ENCODE measurements around the gene DCAF5.
A peak's percentile ranks its signal among the peaks of the same experiment; 100 is the strongest.

Gene DCAF5

GRCh38 chr14:69114763-69115162 lies 38.2 kb downstream of the DCAF5 start:
- no peak overlapping the region for H3K4me3 ChIP-seq (ENCODE audit: low read depth, low read length)
- no peak for TF ChIP-seq CTCF (IDR thresholded peaks at IDR 0.05; ENCODE audit: control insufficient read depth, extremely low read depth, insufficient read depth)
- no peak for DNase-seq (ENCODE audit: low read depth)

- no peak for DNase-seq (ENCODE audit: low read depth)
- H3K4me3 ChIP-seq (ENCODE audit: low read depth, low read length), result no peak overlapping the region
- no peak for TF ChIP-seq CTCF (IDR thresholded peaks at IDR 0.05; ENCODE audit: control insufficient read depth, extremely low read depth, insufficient read depth)
These were observed 44.6 kb downstream of the DCAF5 start for GRCh38 chr14:69108358-69108757.

- H3K4me3 ChIP-seq (ENCODE audit: low read depth, low read length), result no peak overlapping the region
- TF ChIP-seq CTCF (IDR thresholded peaks at IDR 0.05; ENCODE audit: control insufficient read depth, extremely low read depth, insufficient read depth), result peak; percentile 67
- DNase-seq (ENCODE audit: low read depth), result peak; percentile 43
These were observed 45.4 kb downstream of the DCAF5 start for GRCh38 chr14:69107407-69108003.

GRCh38 chr14:69106451-69106850 lies 46.5 kb downstream of the DCAF5 start:
- H3K4me3 ChIP-seq (ENCODE audit: low read depth, low read length), result no peak overlapping the region
- no peak for DNase-seq (ENCODE audit: low read depth)
- TF ChIP-seq CTCF (IDR thresholded peaks at IDR 0.05; ENCODE audit: control insufficient read depth, extremely low read depth, insufficient read depth), result no peak

GRCh38 chr14:69105326-69105725 lies 47.6 kb downstream of the DCAF5 start:
- DNase-seq (ENCODE audit: low read depth), result no peak

GRCh38 chr14:69101331-69101826 lies 51.5 kb downstream of the DCAF5 start:
- H3K4me3 ChIP-seq (ENCODE audit: low read depth, low read length), result no peak overlapping the region
- no peak for DNase-seq (ENCODE audit: low read depth)
- peak; percentile 64 for TF ChIP-seq CTCF (IDR thresholded peaks at IDR 0.05; ENCODE audit: control insufficient read depth, extremely low read depth, insufficient read depth)

More at GRCh38 chr14:69105326-69105725, 47.6 kb downstream of the DCAF5 start:
- H3K4me3 ChIP-seq (ENCODE audit: low read depth, low read length), result no peak overlapping the region
- no peak for TF ChIP-seq CTCF (IDR thresholded peaks at IDR 0.05; ENCODE audit: control insufficient read depth, extremely low read depth, insufficient read depth)

GRCh38 chr14:69097974-69098373 lies 54.9 kb downstream of the DCAF5 start:
- DNase-seq (ENCODE audit: low read depth), result no peak
- no peak overlapping the region for H3K4me3 ChIP-seq (ENCODE audit: low read depth, low read length)
- TF ChIP-seq CTCF (IDR thresholded peaks at IDR 0.05; ENCODE audit: control insufficient read depth, extremely low read depth, insufficient read depth), result no peak
